ENCODE measurements around the gene ATP1A3.
A peak's percentile ranks its signal among the peaks of the same experiment; 100 is the strongest.

ATP1A3 gene

GRCh38 chr19:41928754-41929535 lies 65.1 kb downstream of the ATP1A3 start:
- no peak for DNase-seq (ENCODE audit: low spot score)

- peak; percentile 30 for DNase-seq (ENCODE audit: low spot score)
Measured at GRCh38 chr19:41928221-41928683, 65.8 kb downstream of the ATP1A3 start, which contains the start of gene ERFL. Gene ERFL (minus strand): TSS chr19:41928449. CDS start chr19:41912919, 15,530 bp downstream.

- no peak for DNase-seq (ENCODE audit: low spot score)
Measured at GRCh38 chr19:41927497-41928192, 66.4 kb downstream of the ATP1A3 start.

- no peak for DNase-seq (ENCODE audit: low spot score)
Measured at GRCh38 chr19:41926763-41927496, 67.1 kb downstream of the ATP1A3 start.

GRCh38 chr19:41926028-41926762 lies 67.8 kb downstream of the ATP1A3 start:
- DNase-seq (ENCODE audit: low spot score) = no peak

GRCh38 chr19:41925208-41926003 lies 68.6 kb downstream of the ATP1A3 start:
- DNase-seq (ENCODE audit: low spot score) = no peak

- no peak for DNase-seq (ENCODE audit: low spot score)
Measured at GRCh38 chr19:41924151-41925145, 69.6 kb downstream of the ATP1A3 start.

- no peak for DNase-seq (ENCODE audit: low spot score)
Measured at GRCh38 chr19:41923045-41923788, 70.8 kb downstream of the ATP1A3 start.

- no peak for DNase-seq (ENCODE audit: low spot score)
Measured at GRCh38 chr19:41922585-41922984, 71.4 kb downstream of the ATP1A3 start.

GRCh38 chr19:41921577-41922576 lies 72.2 kb downstream of the ATP1A3 start:
- no peak for DNase-seq (ENCODE audit: low spot score)

GRCh38 chr19:41920882-41921576 lies 73.0 kb downstream of the ATP1A3 start:
- DNase-seq (ENCODE audit: low spot score) = no peak

- no peak for DNase-seq (ENCODE audit: low spot score)
Measured at GRCh38 chr19:41919948-41920712, 73.9 kb downstream of the ATP1A3 start.

GRCh38 chr19:41918653-41919244 lies 75.3 kb downstream of the ATP1A3 start:
- no peak for DNase-seq (ENCODE audit: low spot score)

- no peak for DNase-seq (ENCODE audit: low spot score)
Measured at GRCh38 chr19:41918095-41918494, 75.9 kb downstream of the ATP1A3 start.

GRCh38 chr19:41917676-41918075 lies 76.4 kb downstream of the ATP1A3 start:
- DNase-seq (ENCODE audit: low spot score) = no peak
